Stimulated activated CD4-positive, alpha-beta T cell treated with anti-CD3 and anti-CD28 coated beads, Interleukin-4, amount 100 ng/mL, for 24 hours (primary cell): ENCODE results near the gene TRIM67.
"Not testable (repeated sequence)": the region's sequence is repeated elsewhere in the genome, so short reads cannot be mapped to it uniquely, and the experiment has no call there.

Experiments used
- DNase-seq: peaks from one replicate; pipeline ENCODE4 v3.0.0-alpha.2; 2020

TRIM67 gene

GRCh38 chr1:231161667-231162296 is at the start of gene TRIM67:
Gene TRIM67 (plus strand): TSS chr1:231162058. CDS start chr1:231162970, 912 bp downstream.
- DNase-seq, result no peak

GRCh38 chr1:231116738-231117137 is 45.1 kb upstream of the TRIM67 start:
- no peak for DNase-seq

- no peak for DNase-seq
Measured at GRCh38 chr1:231118704-231119453, 43.0 kb upstream of the TRIM67 start.

- no peak for DNase-seq
Measured at GRCh38 chr1:231121533-231121932, 40.3 kb upstream of the TRIM67 start.

- DNase-seq, result no peak
Measured at GRCh38 chr1:231122143-231122542, 39.7 kb upstream of the TRIM67 start.

- DNase-seq, result no peak
Measured at GRCh38 chr1:231124746-231125145, 37.1 kb upstream of the TRIM67 start.

- no peak for DNase-seq
Measured at GRCh38 chr1:231125972-231126580, 35.8 kb upstream of the TRIM67 start.

GRCh38 chr1:231127106-231127505 is 34.8 kb upstream of the TRIM67 start:
- DNase-seq, result not testable (repeated sequence)

GRCh38 chr1:231128471-231128870 is 33.4 kb upstream of the TRIM67 start:
- DNase-seq, result not testable (repeated sequence)

GRCh38 chr1:231130544-231130943 is 31.3 kb upstream of the TRIM67 start:
- no peak for DNase-seq

GRCh38 chr1:231132591-231132990 is 29.3 kb upstream of the TRIM67 start:
- DNase-seq, result not testable (repeated sequence)

GRCh38 chr1:231134624-231135023 is 27.2 kb upstream of the TRIM67 start:
- no peak for DNase-seq

GRCh38 chr1:231138236-231138635 is 23.6 kb upstream of the TRIM67 start:
- no peak for DNase-seq

- no peak for DNase-seq
Measured at GRCh38 chr1:231139125-231139649, 22.7 kb upstream of the TRIM67 start.

- no peak for DNase-seq
Measured at GRCh38 chr1:231139659-231140654, 21.9 kb upstream of the TRIM67 start.

- no peak for DNase-seq
Measured at GRCh38 chr1:231144416-231145193, 17.3 kb upstream of the TRIM67 start.

- no peak for DNase-seq
Measured at GRCh38 chr1:231147896-231148295, 14.0 kb upstream of the TRIM67 start.

- no peak for DNase-seq
Measured at GRCh38 chr1:231151811-231152210, 10.0 kb upstream of the TRIM67 start.

GRCh38 chr1:231153726-231154125 is 8.1 kb upstream of the TRIM67 start:
- DNase-seq, result no peak

- DNase-seq, result no peak
Measured at GRCh38 chr1:231155808-231156207, 6.0 kb upstream of the TRIM67 start.

GRCh38 chr1:231157311-231157710 is 4.5 kb upstream of the TRIM67 start:
- DNase-seq, result no peak

GRCh38 chr1:231158141-231158540 is 3.7 kb upstream of the TRIM67 start:
- DNase-seq, result not testable (repeated sequence)
